Hepatic stellate cell (primary cell): ENCODE measurements around the gene CMTM3.
"Not testable (repeated sequence)": the region's sequence is repeated elsewhere in the genome, so short reads cannot be mapped to it uniquely, and the experiment has no call there.

Source experiments
- DNase-seq: peaks from one replicate; pipeline ENCODE4 v3.0.0; 2011; ENCODE audit warnings: low spot score

The CMTM3 gene

DNA sequence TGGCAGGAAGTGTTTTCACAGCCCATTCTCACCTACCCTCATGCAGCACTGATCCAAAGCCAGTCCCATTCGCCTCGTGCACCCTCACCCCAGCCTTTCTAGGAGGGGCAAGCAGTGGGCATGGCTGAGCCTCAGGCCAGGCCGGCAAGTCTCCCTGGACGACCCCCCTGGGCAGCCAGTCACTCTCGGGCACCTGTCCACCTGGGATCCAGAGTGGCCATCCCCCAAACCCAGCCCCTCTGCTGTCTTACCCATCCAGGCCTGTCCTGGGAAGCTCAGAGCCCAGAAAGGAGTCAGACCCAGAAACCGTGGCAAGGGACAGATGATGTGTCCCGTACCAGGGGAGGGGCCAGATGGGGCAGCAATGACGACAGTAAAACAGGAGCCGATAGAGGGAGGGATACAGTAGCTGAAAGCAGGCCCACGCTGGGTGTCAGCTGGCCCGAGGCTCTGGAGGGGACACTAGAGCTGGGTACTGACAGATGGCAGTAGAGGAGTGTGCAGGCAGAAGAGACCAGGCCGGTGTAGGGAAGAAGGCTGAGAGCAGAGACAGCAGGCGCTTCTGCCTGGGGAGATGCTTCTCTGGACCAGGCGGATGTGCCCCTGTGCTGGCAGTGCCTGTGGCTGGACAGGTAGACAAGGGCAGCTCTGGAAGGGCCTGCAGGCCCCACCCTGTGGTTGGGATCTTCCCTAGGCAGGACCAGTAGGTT is 5.8 kb downstream of the CMTM3 start:
- no peak for DNase-seq

DNA sequence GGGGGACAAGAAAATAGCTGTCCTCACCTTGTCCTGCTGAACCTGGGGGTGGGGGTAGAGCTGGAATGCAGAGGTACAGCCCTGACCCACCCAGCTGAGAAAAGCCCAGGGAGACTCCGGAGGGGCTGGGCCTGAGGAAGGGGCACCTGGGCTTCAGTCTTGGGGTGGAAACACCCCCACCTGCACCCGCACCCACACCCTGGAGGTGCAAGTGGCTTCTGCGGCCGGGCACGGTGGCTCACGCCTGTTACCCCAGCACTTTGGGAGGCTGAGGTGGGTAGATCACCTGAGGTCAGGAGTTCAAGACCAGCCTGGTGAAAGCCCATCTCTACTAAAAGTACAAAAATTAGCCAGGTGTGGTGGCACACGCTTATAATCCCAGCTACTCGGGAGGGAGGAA is 7.4 kb downstream of the CMTM3 start:
- not testable (repeated sequence) for DNase-seq

DNA sequence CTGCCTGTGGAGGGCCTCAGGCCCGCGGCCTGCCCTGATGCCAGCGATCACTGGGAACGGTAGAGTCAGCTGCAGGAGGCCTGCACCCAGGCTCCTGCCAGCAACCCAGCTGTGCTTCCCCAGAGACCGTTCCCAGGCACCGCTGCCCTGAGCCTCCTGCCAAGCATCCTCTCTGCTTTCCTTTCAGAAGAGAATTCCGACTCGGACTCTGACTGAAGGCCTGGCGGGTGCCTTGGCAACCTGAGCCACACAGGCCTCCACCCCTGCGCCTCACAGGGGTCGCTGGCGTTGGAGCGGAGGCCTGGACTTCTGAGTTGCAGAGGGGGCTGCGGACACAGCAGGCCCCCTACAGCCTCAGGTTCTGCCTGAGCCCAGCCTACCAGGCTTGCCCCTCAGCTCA is 7.9 kb downstream of the CMTM3 start:
- no peak for DNase-seq

DNA sequence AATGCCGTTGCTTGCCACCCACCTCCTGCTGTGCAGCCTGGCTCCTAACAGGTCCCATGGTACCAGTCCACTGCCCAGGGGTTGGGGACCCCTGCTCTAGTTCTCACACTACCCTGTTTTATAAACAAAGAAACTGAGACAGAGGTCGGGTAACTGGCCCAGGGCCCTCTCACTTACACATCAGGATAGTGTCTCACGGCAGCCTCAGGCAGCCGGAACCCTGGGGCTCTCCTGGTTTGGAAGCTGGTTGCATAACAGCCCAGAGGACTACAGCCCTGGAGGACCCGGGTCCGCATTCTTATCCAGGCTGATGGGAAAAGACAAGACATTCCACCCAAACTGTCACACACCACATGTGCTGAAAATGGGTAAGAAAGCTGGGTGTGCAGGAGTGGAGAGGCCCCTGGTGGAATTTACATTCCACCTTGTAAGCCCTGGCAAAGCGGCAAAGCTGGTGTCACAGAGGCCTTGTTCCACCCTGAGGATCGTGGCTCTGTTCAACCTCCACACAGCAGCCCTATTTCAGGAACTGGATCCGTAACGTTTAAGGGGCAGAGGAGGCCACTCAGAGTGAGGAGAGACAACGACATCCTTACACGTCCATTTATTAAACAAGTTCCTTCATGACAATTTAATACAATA is 9.8 kb downstream of the CMTM3 start:
- no peak for DNase-seq

DNA sequence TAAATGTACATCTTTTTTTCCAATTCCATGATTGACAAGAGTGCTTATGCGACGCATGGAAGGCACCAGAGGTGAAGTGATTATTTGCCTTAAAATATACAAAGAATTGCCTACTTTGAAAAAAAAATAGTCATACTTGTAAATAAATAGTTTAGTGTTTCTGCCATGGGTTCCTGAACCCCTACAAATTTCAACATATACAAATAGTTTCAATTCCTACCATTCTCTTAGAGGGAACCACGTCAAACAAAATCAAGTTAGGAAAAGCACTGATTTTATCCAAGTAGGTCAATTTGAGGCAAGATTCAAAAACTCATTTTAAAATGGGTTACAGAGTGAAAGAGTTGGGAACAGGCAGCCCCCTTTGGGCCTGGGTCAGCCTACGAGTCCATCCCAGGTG is 11.7 kb downstream of the CMTM3 start:
- no peak for DNase-seq

DNA sequence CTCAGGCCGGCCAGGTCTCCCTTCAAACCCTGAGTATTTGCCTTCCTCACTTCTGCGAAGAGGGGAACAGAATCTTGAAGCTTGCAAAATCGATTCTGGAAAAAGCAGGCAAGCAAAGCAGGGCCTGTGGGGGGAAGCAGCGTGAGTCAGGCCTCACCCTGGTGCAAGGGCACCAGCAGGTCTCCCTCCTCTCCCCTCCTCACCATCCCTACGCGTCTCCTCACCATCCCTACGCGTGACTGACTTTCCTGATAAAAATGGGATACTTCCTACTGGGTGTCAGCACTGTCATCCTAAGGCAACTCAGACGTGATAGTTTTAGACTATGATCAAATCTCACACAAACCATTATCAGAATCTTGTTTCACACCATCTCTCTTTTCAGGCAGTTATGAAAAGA is 12.1 kb downstream of the CMTM3 start:
- DNase-seq: no peak

DNA sequence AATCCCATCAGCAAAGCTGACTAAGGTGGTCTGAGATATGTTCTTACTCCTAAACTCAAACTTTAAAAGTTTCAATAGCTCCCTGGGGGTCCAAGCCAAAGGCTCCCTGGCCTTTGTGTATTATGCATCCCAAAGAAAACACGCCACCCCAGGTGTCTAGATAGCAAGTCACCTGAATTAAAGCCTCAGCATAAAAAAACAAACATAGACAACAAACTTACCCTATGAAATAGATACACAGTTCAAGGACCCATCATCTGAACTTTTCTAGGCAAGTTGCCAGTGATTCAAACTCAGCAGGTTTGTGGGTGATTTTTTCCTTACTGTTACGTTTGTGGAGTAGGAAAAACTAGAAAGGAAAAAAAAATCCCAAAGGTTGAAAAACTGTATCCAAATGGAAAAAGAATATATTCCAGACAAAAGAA is 12.5 kb downstream of the CMTM3 start:
- DNase-seq: no peak

DNA sequence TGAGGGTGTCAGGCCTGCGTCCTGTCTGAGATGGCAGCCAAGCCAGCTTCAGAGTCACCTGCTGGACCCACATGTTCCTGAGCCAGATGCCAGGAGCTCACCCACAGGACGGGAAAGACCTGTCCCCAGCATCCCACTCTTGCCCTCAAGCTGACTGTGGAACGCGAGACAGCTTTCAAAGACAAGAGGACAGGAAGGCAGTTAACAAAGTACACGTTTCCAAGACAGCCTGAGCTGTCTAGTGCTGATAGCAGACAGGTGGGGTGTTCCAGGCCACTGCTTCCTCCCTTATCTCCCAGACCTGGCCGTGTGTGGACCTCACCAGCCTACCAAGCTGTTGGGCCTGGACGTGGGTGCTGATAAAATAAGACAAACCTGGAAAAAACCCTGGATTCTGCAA is 13.2 kb downstream of the CMTM3 start:
- no peak for DNase-seq

DNA sequence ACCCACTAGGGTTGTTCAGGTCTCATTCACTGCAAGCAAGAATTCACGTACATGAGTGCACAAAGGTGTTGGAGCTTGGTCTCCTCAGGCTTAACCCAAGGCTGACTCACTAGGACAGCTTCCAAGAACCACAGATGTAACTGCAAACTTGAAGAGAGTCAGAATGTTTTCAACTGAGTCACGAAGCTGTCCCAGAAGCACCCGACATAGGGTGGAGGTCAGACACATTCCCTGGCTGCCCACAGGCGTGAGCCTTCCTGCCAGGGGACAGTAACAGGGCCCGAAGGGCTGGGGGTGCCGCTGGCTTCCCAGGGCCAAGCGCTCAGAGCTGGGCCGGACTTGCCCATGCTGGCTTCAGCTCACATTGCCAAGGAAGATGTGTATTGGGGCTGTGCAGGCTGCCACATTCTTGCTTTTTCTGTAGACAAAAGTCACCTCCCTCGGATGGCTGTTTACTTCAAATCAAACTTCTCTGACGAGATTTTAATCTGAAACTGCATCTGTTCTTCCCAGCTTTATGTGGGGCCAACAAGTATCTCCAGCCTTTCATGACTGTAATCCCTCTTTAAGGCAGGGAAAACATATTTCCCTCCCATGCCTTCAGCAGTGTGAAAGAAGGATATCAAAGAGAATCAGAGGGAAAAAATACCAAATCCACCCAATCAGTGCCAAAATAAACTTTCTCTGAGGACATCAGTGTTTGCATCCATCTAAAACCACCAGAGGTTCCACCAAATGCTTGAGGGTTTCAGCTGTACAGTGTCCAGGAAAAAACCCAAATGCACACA is 14.3 kb downstream of the CMTM3 start:
- DNase-seq: peak; percentile 90

DNA sequence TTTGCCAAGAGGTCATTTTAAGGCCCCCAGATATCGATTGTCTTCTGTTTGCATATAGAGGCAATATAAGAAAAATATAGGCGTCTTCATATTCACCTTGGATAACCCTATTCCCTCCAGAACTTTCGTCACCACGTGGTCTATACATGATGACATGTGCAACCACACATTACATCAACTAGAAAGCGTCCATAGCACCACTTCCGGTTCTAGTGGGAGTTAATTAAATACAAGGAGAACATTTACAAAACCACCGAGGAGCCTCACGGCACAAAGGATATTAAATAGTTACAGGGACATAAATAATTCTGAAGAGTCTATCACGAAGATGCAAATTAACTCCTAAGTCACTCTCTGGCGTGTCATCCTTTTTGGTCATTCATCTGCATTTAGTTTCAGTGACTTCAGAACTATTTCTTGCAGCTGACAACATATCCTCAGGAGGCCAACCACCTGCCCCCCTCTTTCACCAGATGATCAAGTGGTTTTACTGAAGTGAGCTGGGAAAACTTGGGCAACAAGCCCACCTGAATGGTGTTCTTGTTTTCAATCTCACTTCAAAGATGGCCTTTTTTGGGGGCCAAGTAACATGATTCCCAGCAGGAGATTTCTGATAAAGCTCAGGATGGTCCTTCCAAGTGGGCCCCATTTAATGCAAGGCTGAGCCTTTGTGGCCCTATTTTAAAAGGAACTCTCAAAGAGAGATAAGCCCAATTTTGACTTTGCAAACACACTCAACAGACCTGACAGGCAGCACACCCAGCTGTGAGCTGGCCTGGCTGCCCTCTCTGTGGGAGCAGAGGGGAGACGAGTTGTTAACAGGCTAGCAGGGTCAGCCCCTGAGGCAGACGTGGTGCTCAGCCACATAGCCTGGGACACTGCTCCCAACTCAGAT is 15.3 kb downstream of the CMTM3 start:
- peak; percentile 37 for DNase-seq

DNA sequence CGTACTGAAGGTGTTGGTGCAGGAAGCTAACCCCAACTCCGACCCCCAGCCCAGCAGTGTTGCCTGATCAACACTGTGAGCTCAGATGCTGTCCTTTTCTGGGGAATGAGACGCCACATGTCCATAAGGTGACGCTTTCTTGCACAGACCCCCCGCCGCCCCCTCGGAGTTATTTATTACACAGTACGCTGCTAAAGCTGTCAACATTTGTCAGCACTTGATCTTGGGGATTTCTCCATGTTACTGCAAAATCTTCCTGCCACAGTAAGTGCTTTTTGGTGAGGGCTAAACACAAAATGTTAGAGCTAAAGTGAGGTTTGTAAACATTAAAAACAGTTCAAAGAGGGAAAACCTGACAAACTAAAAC is 15.9 kb downstream of the CMTM3 start:
- DNase-seq: no peak

DNA sequence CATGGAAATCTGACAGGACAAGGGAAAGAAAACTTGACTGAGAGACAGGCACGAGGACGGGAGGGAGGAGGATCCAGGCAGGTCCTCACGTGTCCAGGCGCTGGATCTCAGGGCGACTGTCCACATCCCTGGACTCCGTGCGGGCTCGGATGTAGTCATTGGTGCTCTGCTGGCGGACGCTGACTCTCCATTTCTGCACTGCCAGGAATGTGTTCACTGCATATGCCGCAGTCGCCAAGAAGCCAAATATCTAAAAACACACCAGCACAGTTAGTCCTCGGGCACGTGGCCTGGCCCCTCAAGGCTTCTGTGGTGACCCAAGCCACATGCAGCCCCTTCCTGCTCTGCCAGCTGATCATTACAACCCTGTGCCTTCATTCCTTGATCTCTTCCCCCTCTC is 17.5 kb downstream of the CMTM3 start:
- DNase-seq: no peak

DNA sequence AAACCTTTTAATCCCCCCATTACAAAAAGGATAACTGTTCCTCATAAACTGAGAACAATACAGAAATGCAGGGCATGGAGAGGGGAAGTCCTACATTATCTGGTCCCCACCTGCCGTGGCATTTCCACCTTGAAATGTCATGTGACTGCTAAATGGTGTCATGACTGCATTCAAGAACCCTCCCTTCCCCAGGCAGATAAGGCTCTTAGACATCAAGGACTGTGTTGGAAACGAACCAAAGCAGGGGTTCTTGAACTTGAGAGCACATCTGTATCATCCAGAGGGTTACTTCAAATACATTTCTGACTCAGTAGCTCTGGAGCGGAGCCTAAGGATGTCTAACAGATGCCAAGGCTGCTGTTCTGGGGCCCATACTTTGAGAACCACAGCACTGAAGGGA is 18.4 kb downstream of the CMTM3 start:
- DNase-seq: no peak

DNA sequence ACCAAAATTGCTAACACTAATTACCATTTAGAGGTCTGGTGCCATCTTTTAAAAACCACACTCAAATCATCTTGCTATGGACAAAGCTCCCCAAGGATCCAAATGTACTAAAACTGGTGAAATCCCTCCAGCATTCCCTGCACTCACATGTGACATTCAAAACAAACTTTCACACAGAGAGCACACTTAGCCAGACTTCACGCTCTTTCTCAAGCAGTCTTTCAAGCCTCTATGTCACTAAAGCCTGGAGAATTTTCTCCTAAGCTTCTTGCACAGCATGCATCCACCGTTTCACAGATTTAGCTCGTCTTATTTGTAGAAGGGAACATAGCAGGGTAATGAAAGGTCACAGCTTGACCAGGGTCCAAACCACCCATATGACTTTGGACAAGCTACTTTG is 19.3 kb downstream of the CMTM3 start:
- no peak for DNase-seq

DNA sequence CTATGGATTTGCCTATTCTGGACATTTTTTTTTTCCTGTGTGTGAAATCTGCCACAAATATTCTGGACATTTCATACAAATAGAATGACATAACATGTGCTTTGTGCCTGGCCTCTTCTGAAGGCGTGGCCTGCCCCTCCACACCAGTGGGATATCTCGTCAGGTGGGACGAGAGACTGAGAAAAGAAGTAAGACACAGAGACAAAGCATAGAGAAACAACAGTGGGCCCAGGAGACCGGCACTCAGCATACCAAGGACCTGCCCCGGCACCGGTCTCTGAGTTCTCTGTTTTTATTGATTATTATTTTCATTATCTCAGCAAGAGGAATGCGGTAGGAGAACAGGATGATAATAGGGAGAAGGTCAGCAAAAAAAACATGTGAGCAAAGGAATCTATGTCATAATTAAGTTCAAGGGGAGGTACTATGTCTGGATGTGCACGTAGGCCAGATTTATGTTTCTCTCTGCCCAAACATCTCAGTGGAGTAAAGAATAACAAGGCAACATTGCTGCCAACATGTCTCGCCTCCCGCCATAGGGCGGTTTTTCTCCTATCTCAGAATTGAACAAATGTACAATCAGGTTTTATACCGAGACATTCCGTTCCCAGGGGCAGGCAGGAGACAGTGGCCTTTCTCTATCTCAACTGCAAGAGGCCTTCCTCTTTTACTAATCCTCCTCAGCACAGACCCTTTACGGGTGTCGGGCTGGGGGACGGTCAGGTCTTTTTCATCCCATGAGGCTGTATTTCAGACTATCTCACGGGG is 23.3 kb downstream of the CMTM3 start:
- not testable (repeated sequence) for DNase-seq

DNA sequence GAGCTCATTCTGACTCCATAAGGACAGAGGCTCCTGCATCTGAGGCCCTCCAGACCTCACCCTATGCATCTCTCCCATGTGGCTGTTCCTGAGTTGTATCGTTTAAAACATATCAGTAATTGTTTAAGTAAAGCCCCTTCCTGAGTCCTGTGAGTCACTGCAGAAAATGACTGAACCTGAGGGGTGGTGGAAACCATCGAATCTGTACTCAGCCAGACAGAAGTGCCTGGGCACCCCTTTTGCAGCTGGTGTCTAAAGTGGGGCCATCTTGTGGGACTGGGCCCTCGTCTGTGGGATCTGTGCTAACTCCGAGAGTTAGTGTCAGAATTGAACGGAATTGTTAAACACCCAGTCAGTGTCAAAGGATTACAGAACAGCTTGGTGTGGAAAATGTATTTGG is 25.4 kb downstream of the CMTM3 start:
- no peak for DNase-seq

DNA sequence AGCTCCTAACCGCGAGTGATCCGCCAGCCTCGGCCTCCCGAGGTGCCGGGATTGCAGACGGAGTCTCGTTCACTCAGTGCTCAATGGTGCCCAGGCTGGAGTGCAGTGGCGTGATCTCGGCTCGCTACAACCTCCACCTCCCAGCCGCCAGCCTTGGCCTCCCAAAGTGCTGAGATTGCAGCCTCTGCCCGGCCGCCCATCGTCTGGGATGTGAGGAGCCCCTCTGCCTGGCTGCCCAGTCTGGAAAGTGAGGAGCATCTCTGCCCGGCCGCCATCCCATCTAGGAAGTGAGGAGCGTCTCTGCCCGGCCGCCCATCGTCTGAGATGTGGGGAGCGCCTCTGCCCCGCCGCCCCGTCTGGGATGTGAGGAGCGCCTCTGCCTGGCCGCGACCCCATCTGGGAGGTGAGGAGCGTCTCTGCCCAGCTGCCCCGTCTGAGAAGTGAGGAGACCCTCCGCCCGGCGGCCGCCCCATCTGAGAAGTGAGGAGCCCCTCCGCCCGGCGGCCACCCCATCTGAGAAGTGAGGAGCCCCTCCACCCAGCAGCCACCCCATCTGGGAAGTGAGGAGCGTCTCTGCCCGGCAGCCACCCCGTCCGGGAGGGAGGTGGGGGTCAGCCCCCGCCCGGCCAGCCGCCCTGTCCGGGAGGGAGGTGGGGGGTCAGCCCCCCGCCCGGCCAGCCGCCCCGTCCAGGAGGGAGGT is 26.2 kb downstream of the CMTM3 start:
- DNase-seq: not testable (repeated sequence)

DNA sequence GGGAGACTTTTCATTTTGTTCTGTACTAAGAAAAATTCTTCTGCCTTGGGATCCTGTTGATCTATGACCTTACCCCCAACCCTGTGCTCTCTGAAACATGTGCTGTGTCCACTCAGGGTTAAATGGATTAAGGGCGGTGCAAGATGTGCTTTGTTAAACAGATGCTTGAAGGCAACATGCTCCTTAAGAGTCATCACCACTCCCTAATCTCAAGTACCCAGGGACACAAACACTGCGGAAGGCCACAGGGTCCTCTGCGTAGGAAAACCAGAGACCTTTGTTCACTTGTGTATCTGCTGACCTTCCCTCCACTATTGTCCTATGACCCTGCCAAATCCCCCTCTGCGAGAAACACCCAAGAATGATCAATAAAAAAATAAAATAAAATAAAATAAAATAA is 27.1 kb downstream of the CMTM3 start:
- DNase-seq: not testable (repeated sequence)

DNA sequence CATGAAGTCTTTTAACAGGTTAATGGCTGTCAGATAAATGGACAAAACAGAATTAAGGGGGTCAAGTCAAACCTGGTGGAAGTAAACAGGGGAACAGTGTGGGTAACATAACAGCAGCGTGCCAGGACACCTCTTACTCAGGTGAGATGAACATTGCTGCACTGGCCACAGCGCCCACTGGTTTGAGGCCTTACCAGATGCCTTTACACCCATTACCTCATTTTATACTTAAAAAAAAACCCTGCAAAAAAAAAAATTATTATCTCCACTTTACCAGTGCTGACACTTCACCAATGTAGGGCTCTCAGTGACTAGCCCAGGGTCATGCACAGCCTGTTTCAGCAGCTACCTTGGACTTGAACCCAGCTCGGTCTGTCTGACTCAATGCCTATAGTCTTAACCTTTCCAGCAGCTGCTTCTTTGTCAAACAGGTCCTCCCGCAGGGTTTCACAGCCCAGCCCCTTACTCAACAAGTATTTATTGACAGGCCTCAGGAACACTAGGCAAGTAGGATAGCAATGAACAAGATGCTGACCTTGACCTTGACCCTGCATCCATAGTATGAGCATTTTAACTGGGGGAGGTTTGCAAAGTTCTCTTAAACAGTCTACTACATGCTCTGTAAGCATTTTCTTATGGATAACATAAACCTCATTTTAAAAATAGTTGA is 30.2 kb downstream of the CMTM3 start:
- no peak for DNase-seq

DNA sequence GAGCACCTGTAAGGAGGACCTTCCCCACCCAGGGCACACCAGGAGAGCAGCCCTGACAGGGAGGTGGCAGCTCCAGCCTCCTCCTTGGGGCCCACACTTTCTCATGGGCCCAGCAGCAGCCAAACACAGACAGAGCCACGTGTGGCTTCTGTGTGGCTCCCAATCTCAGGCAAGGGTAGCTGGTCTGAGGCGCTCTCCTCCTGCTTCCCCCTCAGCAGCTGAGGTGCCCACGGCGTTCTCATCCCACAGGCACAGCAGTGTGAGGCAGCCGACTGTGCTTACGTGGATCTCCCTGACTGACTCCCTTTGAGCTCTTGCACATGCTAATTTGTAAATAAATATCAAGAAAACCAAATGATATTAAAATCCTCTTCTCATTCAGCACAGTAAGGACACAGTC is 30.9 kb downstream of the CMTM3 start:
- no peak for DNase-seq
